Measurements from ENCODE around the gene CCDC102A. TPM values are rescaled to one million over a fixed set of nuclear protein-coding genes. Genes with fewer than 3 reads are reported as not detected.
A peak's percentile ranks its signal among the peaks of the same experiment; 100 is the strongest.

CCDC102A gene
- total RNA-seq, 4 donors from 2014 or later, result 22.7 to 54.9 (median 36.9) TPM

GRCh38 chr16:57529391-57530103, 6.8 kb downstream of the CCDC102A start:
- peaks cover 31 to 60% (median 54%) of the 10 kb centered on the region in 4 donors for H3K4me1 ChIP-seq

GRCh38 chr16:57528499-57529390, 7.6 kb downstream of the CCDC102A start:
- Histone ChIP-seq H3K9me3 (no peaks in the 10 kb centered on the region), H3K4me3 (no peak overlapping the region), H3K27me3 (no peaks in the 10 kb centered on the region), H3K36me3 (peaks cover 0 to 32% (median 13%) of the 10 kb centered on the region in 4 donors), H3K4me1 (peaks cover 30 to 52% (median 46%) of the 10 kb centered on the region in 4 donors), H3K27ac (replicated peaks in 1 of 4) (peak overlapping the region in 3 of 4 donors; percentile 83 to 90 (median 87))
- 90% methylated on average over 49 of the region's 126 CpGs for WGBS
- intact Hi-C loops (cut with DNase I), result loop anchor here (5.0 kb wide), 1 partner anchor 226 kb away; no protein-coding TSS in a partner anchor
- no peak for DNase-seq (ENCODE audit: extremely low spot score)
- no peak for TF ChIP-seq EP300 (IDR thresholded peaks at IDR 0.05)
- TF ChIP-seq POLR2A (IDR thresholded peaks at IDR 0.05; ENCODE audit: low read depth), result no peak
- no peak for TF ChIP-seq CTCF (IDR thresholded peaks at IDR 0.05)

More at GRCh38 chr16:57529391-57530103, 6.8 kb downstream of the CCDC102A start:
- 64% methylated on average over 14 of the region's 14 CpGs for WGBS
- Histone ChIP-seq H3K36me3 (peaks cover 0 to 29% (median 13%) of the 10 kb centered on the region in 4 donors), H3K27ac (replicated peaks in 1 of 4) (peak overlapping the region; percentile 80 to 90 (median 85)), H3K27me3 (no peaks in the 10 kb centered on the region), H3K4me3 (no peak overlapping the region), H3K9me3 (no peaks in the 10 kb centered on the region)
- TF ChIP-seq POLR2A (IDR thresholded peaks at IDR 0.05; ENCODE audit: low read depth) (no peak), POLR2AphosphoS5 (IDR thresholded peaks at IDR 0.05) (no peak), CTCF (IDR thresholded peaks at IDR 0.05) (no peak), EP300 (IDR thresholded peaks at IDR 0.05) (no peak)
- no peak for DNase-seq (ENCODE audit: extremely low spot score)
- intact Hi-C loops (cut with DNase I), result loop anchor here (5.0 to 10.0 kb wide), 2 partner anchors 227 to 345 kb away; partner anchors contain the start of genes PSME3IP1 and RSPRY1

GRCh38 chr16:57527610-57528360, 8.6 kb downstream of the CCDC102A start:
- no peak for TF ChIP-seq CTCF (IDR thresholded peaks at IDR 0.05)
- no peak for TF ChIP-seq POLR2A (IDR thresholded peaks at IDR 0.05; ENCODE audit: low read depth)
- TF ChIP-seq EP300 (IDR thresholded peaks at IDR 0.05), result no peak
- TF ChIP-seq POLR2AphosphoS5 (IDR thresholded peaks at IDR 0.05), result no peak
- intact Hi-C loops (cut with DNase I), result loop anchor here (5.0 kb wide), 1 partner anchor 225 kb away; no protein-coding TSS in a partner anchor
- Histone ChIP-seq H3K36me3 (peaks cover 0 to 33% (median 13%) of the 10 kb centered on the region in 4 donors), H3K27me3 (no peaks in the 10 kb centered on the region), H3K4me1 (peaks cover 21 to 42% (median 36%) of the 10 kb centered on the region in 4 donors), H3K4me3 (no peak overlapping the region), H3K27ac (replicated peaks in 1 of 4) (no peak overlapping the region), H3K9me3 (no peaks in the 10 kb centered on the region)
- DNase-seq (ENCODE audit: extremely low spot score), result no peak
- WGBS, result 92% methylated on average over 19 of the region's 19 CpGs

- no peak overlapping the region for H3K4me3 ChIP-seq
- H3K4me1 ChIP-seq, result peaks cover 18 to 35% (median 29%) of the 10 kb centered on the region in 4 donors
- H3K27me3 ChIP-seq, result no peaks in the 10 kb centered on the region
- no peaks in the 10 kb centered on the region for H3K9me3 ChIP-seq
- H3K27ac ChIP-seq (replicated peaks in 1 of 4), result no peak overlapping the region
- H3K36me3 ChIP-seq, result peaks cover 0 to 36% (median 15%) of the 10 kb centered on the region in 4 donors
- 82% methylated on average over 2 of the region's 4 CpGs for WGBS
- TF ChIP-seq CTCF (IDR thresholded peaks at IDR 0.05) (no peak), POLR2AphosphoS5 (IDR thresholded peaks at IDR 0.05) (no peak), EP300 (IDR thresholded peaks at IDR 0.05) (no peak), POLR2A (IDR thresholded peaks at IDR 0.05; ENCODE audit: low read depth) (no peak)
- intact Hi-C loops (cut with DNase I), result loop anchor here (5.0 kb wide), 1 partner anchor 225 kb away; no protein-coding TSS in a partner anchor
- DNase-seq (ENCODE audit: extremely low spot score), result no peak
Measured at GRCh38 chr16:57527027-57527426, 9.3 kb downstream of the CCDC102A start.
